ENCODE results near the gene ADAM8. TPM values are rescaled to one million over a fixed set of nuclear protein-coding genes. Genes with fewer than 3 reads are reported as not detected.
"Not testable (repeated sequence)": the region's sequence is repeated elsewhere in the genome, so short reads cannot be mapped to it uniquely, and the experiment has no call there.

ADAM8 gene
- 7.4 TPM for total RNA-seq

DNA sequence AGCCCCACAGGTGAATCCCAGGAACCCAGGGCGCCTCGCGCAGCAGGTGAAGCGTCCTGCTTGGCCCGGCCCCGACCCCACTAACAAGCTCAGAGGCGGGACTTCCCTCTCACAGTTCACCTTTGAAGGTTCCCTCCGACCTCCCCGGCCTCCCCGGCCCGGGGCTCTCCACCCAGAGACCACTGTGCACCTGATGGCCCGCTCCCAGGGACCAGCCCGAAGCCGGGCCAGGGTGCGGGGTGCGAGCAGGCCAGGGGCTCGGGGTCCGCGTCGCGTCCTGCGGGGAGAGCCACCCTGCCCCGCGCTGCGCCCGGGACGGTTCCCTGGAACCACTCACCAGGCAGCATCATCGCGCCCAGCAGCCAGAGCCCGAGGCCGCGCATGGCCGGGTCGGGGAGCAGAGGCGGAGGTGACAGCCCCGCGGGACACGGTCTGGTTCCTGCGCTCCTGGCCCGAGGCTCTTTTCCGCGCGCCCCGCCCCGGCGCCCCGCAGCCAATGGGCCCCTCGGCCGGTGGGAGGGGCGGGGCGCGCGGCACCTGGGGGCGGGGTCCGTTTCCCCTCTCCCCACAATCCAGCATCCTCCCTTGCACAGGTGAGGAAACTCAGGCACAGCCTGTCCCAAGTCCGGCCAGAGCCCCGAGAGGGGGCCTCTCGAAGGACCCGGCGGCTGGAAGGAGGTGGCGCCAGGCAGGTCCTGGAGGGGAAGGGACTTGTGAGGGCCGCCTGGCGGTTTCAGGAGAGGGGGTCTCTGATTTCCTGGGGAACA, at the start of gene ADAM8:
TSS of gene ADAM8 (minus strand) at position 434 of the 767 bp plus-strand sequence. CDS start at position 383, 51 bp downstream.
- no peak for ATAC-seq
- no peak for DNase-seq (ENCODE audit: low spot score)

- no peak for ATAC-seq
- DNase-seq (ENCODE audit: low spot score) = no peak
Measured at GRCh38 chr10:133326223-133326551, 49.5 kb upstream of the ADAM8 start.

DNA sequence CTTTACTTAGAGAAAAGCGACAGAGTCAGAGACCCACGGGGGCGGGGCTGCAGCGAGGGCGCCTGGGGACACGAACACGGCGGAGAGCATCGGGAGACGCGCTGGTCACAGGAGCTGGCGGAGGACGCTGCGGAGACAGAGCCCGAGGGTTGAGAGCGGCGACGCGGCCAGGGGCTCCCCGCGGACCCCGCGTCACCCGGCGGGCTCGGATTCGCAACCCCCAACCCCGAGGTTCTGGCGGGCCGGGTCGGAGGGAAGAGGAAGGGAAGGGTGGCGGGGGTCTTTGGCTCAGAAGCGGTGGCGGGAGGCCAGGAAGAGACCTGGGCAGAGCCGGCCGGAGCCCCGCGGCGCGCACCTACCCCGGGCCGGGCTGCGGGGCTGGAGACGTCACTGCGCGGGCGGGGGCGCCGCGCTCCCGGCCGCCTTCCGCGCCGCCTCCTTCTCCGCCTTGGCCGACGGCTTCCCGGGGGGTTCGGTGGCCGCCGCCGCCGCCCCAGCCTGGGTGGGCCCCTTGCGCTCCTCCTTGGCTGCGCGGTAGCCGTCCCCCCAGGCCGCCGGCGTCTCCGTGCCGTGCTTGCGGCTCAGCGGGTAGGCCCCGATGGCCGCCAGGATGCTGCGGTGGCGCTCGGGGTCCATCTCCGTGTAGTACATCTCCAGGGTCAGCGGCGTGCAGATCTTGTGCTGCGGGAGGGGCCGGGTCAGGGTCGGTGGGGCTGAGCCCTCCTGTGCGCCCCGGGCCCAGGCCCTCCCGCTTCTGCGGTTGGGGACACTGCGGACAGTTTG, 49.0 kb upstream of the ADAM8 start:
- DNase-seq (ENCODE audit: low spot score) = no peak
- ATAC-seq = no peak

DNA sequence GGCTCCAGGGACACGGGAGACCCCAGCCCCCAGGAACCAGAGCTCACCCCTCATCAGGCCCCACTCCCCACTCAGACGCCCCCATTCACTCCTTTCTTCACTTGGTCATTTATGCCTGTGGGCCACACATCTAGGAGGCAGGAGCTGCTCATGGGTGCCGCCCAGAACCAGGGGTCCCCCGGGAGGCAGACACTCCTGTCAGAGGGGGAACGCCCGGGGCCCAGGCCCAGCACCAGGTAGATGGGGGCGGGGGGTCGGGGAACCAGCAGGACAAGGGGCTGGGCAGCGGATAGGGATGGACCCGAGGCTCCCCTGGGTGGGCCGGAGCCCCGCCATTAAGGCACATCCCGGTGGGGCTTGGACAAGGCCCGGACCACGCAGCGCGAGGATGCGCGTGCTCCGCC, 48.2 kb upstream of the ADAM8 start:
- ATAC-seq = no peak
- no peak for DNase-seq (ENCODE audit: low spot score)

GRCh38 chr10:133324198-133324792, 47.6 kb upstream of the ADAM8 start:
- peak; percentile 67 for DNase-seq (ENCODE audit: low spot score)
- ATAC-seq = peak; percentile 73

DNA sequence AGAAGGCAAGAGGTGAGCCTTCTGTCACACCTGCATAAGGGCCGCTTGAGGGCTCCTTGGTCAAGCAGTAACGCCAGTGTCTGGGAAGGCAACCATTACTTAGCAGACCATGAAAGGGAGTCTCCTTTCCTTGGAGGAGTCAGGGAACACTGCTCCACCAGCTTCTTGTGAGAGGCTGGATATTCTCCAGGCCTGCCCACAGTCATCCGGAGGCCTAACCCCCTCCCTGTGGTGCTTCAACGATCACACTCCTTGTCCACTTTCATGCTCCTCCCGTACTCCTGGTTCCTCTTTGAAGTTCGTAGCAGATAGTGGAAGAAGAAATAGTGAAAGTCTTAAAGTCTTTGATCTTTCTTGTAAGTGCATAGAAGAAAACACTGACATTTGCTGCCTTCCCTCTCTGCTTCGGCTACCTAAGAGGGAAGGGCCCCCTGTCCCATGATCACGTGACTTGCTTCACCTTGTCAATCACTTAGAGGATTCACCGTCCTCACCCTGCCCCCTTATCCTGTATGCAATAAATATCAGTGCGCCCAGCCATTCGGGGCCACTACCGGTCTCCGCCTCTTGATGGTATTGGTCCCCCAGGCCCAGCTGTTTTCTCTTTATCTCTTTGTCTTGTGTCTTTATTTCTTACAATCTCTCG, 45.5 kb upstream of the ADAM8 start:
- not testable (repeated sequence) for ATAC-seq; DNase-seq (ENCODE audit: low spot score)

DNA sequence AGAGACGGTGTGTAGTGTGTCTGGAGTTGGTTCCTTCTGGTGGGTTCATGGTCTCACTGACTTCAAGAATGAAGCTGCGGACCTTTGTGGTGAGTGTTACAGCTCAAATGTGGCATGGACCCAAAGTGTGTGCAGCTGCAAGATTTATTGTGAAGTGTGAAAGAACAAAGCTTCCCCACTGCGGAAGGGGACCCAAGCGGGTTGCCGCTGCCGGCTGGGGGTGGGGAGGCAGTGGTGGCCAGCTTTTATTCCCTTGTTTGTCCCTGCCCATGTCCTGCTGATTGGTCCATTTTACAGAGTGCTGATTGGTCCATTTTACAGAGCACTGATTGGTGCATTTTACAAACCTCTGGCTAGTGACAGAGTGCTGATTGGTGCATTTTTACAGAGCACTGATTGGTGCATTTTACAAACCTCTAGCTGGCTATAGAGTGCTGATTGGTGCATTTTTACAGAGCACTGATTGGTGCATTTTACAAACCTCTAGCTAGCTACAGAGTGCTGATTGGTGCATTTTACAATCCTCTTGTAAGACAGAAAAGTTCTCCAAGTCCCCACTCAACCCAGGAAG, 44.3 kb upstream of the ADAM8 start:
- not testable (repeated sequence) for ATAC-seq; DNase-seq (ENCODE audit: low spot score)

GRCh38 chr10:133318494-133319127, 41.9 kb upstream of the ADAM8 start:
- no peak for DNase-seq (ENCODE audit: low spot score)
- ATAC-seq = peak; percentile 90

DNA sequence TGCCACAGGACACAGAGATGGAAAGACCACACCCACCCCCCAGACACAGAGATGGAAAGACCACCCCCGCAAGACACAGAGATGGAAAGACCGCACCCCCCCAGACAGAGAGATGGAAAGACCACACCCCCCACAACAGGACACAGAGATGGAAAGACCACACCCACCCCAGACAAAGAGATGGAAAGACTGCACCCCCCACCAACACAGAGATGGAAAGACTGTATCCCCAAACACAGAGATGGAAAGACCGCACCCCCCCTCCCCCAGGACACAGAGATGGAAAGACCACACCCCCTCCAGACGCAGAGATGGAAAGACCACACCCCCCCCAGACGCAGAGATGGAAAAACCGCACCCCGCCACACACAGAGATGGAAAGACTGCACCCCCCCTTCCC, 40.1 kb upstream of the ADAM8 start:
- ATAC-seq (no peak), DNase-seq (ENCODE audit: low spot score) (no peak)

GRCh38 chr10:133316266-133316665, 39.6 kb upstream of the ADAM8 start:
- DNase-seq (ENCODE audit: low spot score) (no peak), ATAC-seq (no peak)

DNA sequence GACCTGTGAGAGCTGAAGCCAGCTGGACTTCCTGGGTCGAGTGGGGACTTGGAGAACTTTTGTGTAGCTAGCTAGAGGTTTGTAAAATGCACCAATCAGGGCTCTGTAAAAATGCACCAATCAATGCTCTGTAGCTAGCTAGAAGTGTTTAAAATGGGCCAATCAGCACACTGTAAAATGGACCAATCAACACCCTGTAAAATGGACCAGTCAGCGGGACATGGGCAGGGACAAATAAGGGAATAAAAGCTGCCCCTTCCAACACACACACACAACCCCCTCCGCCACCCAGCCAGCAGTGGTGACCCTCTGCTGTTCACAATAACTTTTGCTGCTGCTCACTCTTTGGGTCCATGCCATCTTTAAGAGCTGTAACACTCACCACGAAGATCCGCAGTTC, 39.2 kb upstream of the ADAM8 start:
- ATAC-seq = no peak
- DNase-seq (ENCODE audit: low spot score) = no peak

DNA sequence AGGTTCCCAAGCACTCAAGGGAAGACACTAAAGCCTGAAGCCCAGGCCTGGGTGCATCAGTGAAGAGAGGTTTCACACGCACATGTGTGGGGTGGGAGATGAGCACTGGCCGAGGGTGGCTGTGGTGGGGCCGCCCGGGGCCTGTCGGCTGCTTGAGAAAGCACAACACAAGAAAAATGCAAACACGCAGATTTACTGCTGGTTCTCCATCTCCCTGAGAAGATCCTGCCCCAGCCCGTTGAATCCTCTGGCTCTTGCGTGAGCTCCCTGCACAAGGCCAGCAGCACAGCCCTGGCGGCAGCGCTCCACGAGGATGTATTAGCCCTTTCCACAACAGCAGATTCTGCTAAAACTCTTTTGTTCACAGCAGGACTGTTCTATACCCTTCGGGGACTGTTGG, 38.2 kb upstream of the ADAM8 start:
- DNase-seq (ENCODE audit: low spot score) = no peak
- ATAC-seq = no peak

- no peak for DNase-seq (ENCODE audit: low spot score)
- no peak for ATAC-seq
Measured at GRCh38 chr10:133313192-133313591, 36.5 kb upstream of the ADAM8 start.

GRCh38 chr10:133312769-133313145, 36.1 kb upstream of the ADAM8 start:
- ATAC-seq = no peak
- DNase-seq (ENCODE audit: low spot score) = no peak

DNA sequence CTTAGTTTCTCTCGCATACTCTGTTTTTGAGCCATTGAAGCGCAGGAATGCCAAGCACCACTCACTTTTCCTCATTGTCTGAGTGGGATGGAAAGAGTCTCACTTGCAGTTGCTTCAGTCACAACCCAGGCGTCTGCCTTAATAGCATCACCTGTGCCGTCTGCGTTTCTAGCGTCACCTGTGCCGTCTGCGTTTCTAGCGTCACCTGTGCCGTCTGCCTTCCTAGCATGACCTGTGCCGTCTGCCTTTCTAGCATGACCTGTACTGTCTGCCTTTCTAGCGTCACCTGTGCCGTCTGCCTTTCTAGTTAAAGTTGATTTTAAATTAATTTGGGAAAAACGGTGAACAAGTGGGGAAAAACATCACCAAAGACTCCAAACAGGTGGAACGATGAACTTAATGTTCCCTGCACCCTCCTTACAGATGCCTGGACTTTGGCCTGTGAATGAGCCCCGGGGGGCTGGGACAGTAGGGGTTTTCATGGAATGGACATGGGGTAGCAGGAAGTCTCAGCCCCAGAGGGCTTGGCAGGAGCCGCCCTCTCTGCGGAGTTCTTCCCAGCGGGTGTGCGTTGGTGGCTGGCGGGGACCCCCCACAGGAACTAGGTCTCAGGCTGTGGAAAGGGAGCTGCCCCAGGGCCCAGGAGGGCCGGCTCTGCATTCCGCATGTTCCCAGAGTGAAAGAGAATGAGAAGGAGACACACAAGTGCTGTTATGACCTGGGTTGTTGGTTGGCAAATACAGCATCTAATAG, 35.5 kb upstream of the ADAM8 start:
- DNase-seq (ENCODE audit: low spot score) = no peak
- ATAC-seq = no peak

- DNase-seq (ENCODE audit: low spot score) (no peak), ATAC-seq (no peak)
Measured at GRCh38 chr10:133311570-133311969, 34.9 kb upstream of the ADAM8 start.

- ATAC-seq (no peak), DNase-seq (ENCODE audit: low spot score) (no peak)
Measured at GRCh38 chr10:133310789-133311188, 34.1 kb upstream of the ADAM8 start.

- ATAC-seq (no peak), DNase-seq (ENCODE audit: low spot score) (no peak)
Measured at GRCh38 chr10:133310399-133310755, 33.7 kb upstream of the ADAM8 start.

- DNase-seq (ENCODE audit: low spot score) = peak; percentile 92
- peak; percentile 43 for ATAC-seq
Measured at GRCh38 chr10:133309720-133310398, 33.2 kb upstream of the ADAM8 start.

Measured in left lobe of liver (tissue), 2 donors.